GM12872 (cell line): Measurements from ENCODE around the gene MARS2.

Experiments
- CTCF ChIP-seq: IDR thresholded peaks from 3 replicates; pipeline ENCODE4 v1.5.1; 2011; ENCODE audit warnings: low read depth, mild to moderate bottlenecking, low read length, moderate library complexity; ENCODE audit not compliant: insufficient read depth

MARS2 gene

GRCh38 chr2:197673106-197673505, 32.1 kb upstream of the MARS2 start:
- no peak for TF ChIP-seq CTCF

- TF ChIP-seq CTCF, result no peak
Observed at GRCh38 chr2:197673606-197674005, 31.6 kb upstream of the MARS2 start.

GRCh38 chr2:197674060-197674459, 31.1 kb upstream of the MARS2 start:
- no peak for TF ChIP-seq CTCF

- no peak for TF ChIP-seq CTCF
Observed at GRCh38 chr2:197674591-197674990, 30.6 kb upstream of the MARS2 start.

- TF ChIP-seq CTCF, result no peak
Observed at GRCh38 chr2:197675246-197675645, 29.9 kb upstream of the MARS2 start, which contains the start of gene RFTN2. Gene RFTN2, minus strand, starts transcription at chr2:197675587. Its CDS starts 129 bp downstream, at chr2:197675458.

GRCh38 chr2:197675711-197676188, 29.4 kb upstream of the MARS2 start:
- TF ChIP-seq CTCF, result no peak

- no peak for TF ChIP-seq CTCF
Observed at GRCh38 chr2:197677056-197677455, 28.1 kb upstream of the MARS2 start.
